Small intestine (tissue), 7 donors: ENCODE results near the gene KANSL1L. TPM values are rescaled to one million over a fixed set of nuclear protein-coding genes. Genes with fewer than 3 reads are reported as not detected.
A peak's percentile ranks its signal among the peaks of the same experiment; 100 is the strongest.
"Not testable (repeated sequence)": the region's sequence is repeated elsewhere in the genome, so short reads cannot be mapped to it uniquely, and the experiment has no call there.

ENCODE experiments used
- DNase-seq, 2 donors: peaks; one replicate each; pipeline versions ENCODE4 v3.0.0 to v3.0.0-alpha.2; 2013
- FAIRE-seq: peaks from 2 replicates; lab custom pipeline; 2012; peaks lifted over from hg19 to GRCh38; lab: Jason Lieb, UNC
- H3K27ac ChIP-seq, 3 donors: one replicate each; pipeline ENCODE4 v1.5.1; 2013; ENCODE audit warnings: low read length in 2 of 3, mild to moderate bottlenecking in 2 of 3, control low read depth in 1 of 3, inconsistent platforms in 1 of 3, low read depth in 1 of 3, moderate library complexity in 1 of 3
- H3K27me3 ChIP-seq, 3 donors: one replicate each; pipeline ENCODE4 v1.6.1; 2013; ENCODE audit warnings: low read length in 3 of 3, inconsistent platforms in 1 of 3; ENCODE audit not compliant: control insufficient read depth in 3 of 3, insufficient read depth in 3 of 3
- H3K36me3 ChIP-seq, 3 donors: one replicate each; pipeline ENCODE4 v1.6.1; 2013; ENCODE audit warnings: low read length in 3 of 3, inconsistent platforms in 1 of 3, low read depth in 1 of 3, mild to moderate bottlenecking in 1 of 3, moderate library complexity in 1 of 3; ENCODE audit not compliant: control insufficient read depth in 3 of 3, insufficient read depth in 2 of 3
- H3K4me1 ChIP-seq, 3 donors: one replicate each; pipeline ENCODE4 v1.6.1; 2013; ENCODE audit warnings: low read length in 2 of 3, inconsistent platforms in 1 of 3, low read depth in 1 of 3, mild to moderate bottlenecking in 1 of 3, moderate library complexity in 1 of 3; ENCODE audit not compliant: control insufficient read depth in 3 of 3, insufficient read depth in 2 of 3
- H3K4me3 ChIP-seq, 3 donors: one replicate each; pipeline ENCODE4 v1.5.1; 2013; ENCODE audit warnings: low read length in 3 of 3, control low read depth in 1 of 3, inconsistent platforms in 1 of 3, low read depth in 1 of 3, mild to moderate bottlenecking in 1 of 3, moderate library complexity in 1 of 3
- H3K9me3 ChIP-seq, 2 donors: one replicate each; pipeline ENCODE4 v1.6.1; 2013; ENCODE audit warnings: low read depth in 1 of 2, low read length in 1 of 2; ENCODE audit not compliant: control insufficient read depth in 2 of 2, insufficient read depth in 1 of 2
- WGBS, 3 donors: extraction: QIAGEN DNeasy Blood & Tissue Kit; methylation state at CpG; one replicate each; pipeline ENCODE4 v1.1.7; 2013; 5-methylcytosine and 5-hydroxymethylcytosine counted together
- polyA plus RNA-seq, 4 donors: library from polyadenylated mRNA; stranded (reverse) in 3 of 4; unstranded in 1 of 4; fragments of 200-250 nt in 3 of 4; fragments of 120-200 nt in 1 of 4; gene quantifications; one replicate each; pipeline versions ENCODE4 v1.2.1 to v1.2.3, GENCODE V29; 2013
- donor health status: healthy with polysubstance abuse.
- donor health status: control.
- donor health status: control.
- donor health status: Bipolar disorder and iron deficiency.
- donor health status: healthy.

Gene KANSL1L
- polyA plus RNA-seq, 4 donors = 1.8 to 22.2 (median 3.0) TPM

DNA sequence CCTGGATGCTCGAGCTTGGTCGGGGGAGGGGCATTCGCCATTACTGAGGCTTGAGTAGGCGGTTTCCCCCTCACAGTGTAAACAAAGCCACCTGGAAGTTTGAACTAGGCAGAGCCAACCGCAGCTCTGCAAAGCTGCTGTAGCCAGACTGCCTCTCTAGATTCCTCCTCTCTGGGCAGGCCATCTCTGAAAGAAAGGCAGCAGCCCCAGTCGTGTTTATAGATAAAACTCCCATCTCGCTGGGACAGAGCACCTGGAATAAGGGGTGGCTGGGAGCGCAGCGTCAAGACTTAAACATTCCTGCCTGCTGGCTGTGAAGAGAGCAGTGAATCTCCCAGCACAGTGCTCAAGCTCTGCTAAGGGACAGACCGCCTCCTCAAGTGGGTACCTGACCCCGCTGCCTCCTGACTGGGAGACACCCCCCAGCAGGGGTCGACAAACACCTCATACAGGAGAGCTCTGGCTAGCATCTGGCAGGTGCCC lies 10.4 kb upstream of the KANSL1L start:
- not testable (repeated sequence) for H3K4me3 ChIP-seq, H3K9me3 ChIP-seq, H3K4me1 ChIP-seq, DNase-seq, H3K36me3 ChIP-seq, H3K27me3 ChIP-seq, FAIRE-seq, H3K27ac ChIP-seq
- WGBS, 3 donors = 42 to 55% (median 50%) methylated on average over 12 of the region's 12 CpGs

DNA sequence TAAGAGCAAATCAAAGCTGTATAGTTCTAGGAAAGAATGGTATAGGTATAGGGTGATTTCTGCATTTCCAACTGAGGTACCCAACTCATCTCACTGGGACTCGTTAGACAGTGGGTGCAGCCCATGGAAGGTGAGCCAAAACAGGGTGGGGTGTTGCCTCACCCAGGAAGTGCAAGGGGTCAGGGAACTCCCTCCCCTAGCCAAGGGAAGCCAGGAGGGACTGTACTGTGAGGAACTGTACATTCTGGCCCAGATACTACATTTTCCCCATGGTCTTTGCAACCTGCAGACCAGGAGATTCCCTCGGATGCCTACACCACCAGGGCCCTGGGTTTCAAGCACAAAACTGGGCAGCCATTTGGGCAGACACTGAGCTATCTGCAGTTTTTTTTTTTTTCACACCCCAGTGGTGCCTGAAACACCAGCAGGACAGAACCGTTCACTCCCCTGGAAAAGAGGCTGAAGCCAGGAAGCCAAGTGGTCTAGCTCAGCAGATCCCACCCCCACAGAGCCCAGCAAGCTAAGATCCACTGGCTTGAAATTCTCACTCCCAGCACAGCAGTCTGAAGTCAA lies 9.9 kb upstream of the KANSL1L start:
- not testable (repeated sequence) for H3K27me3 ChIP-seq, H3K4me3 ChIP-seq, H3K36me3 ChIP-seq, H3K9me3 ChIP-seq, H3K4me1 ChIP-seq, DNase-seq, H3K27ac ChIP-seq, FAIRE-seq
- 53 to 63% (median 56%) methylated on average over 3 of the region's 3 CpGs for WGBS, 3 donors

- WGBS, 3 donors = 92 to 100% (median 97%) methylated on average over 1 of the region's 1 CpG
- Histone ChIP-seq H3K4me3 (no peak overlapping the region), H3K9me3 (peaks cover 0 to 7% of the 10 kb centered on the region in 2 donors), H3K27me3 (no peaks in the 10 kb centered on the region), H3K4me1 (no peaks in the 10 kb centered on the region), H3K36me3 (no peaks in the 10 kb centered on the region), H3K27ac (no peak overlapping the region)
- FAIRE-seq (no peak), DNase-seq (no peak)
Observed at GRCh38 chr2:210180477-210180876, 9.3 kb upstream of the KANSL1L start.

DNA sequence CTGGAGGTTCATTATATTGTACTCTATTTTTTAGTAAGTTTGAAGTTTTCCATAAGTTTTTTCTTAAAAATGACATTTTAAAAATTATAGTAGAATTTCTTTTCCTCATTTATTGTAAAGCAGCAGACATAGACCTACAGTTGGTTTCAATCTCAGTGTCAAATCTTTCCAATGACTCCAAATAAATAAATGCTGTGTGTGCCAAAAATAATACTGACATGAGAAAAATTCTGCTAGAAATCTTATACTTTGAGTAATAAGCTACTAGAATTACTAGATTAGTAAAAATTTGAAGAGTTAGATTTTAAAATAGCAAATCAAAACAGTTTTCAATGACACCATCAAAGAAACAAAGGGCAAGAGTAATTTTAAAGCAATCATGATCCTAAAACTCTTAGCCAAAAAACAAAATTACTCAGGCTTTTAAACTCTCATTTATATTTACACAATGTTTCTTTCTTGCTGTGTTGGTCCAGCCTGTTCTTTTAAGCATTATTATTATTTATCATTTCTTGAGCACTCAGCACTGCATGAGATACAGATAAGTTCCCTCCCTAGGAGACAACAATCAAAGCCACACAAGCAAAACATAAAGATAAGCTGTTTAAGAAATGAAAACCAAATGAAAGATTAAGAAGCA lies 8.3 kb upstream of the KANSL1L start:
- H3K27ac ChIP-seq = no peak overlapping the region
- H3K4me1 ChIP-seq = no peaks in the 10 kb centered on the region

DNA sequence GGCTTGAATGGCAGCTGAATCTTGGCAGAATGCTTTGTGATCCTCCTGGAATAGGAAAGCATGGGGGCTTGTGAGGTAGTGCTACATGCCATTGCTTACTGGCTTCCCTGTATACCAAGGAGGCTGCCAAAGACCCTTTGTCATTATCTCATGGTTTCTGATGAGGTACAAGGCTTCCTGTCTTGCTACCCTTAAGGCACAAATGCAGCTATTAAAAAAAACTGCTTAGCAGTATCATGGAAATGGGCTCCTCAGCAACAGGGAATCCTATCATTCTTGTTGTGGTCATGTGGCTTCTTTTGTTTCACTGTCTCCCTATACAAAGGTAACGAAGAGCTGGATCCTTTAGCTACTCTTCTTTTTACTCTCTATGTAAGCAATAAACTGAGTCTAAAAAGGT lies 6.6 kb upstream of the KANSL1L start:
- no peaks in the 10 kb centered on the region for H3K36me3 ChIP-seq
- DNase-seq (no peak), FAIRE-seq (no peak)
- H3K27me3 ChIP-seq = no peaks in the 10 kb centered on the region
- H3K4me3 ChIP-seq = no peak overlapping the region
- H3K9me3 ChIP-seq = no peaks in the 10 kb centered on the region
- H3K4me1 ChIP-seq = no peaks in the 10 kb centered on the region
- H3K27ac ChIP-seq = no peak overlapping the region
- WGBS, 3 donors = 74 to 94% (median 88%) methylated on average over 1 of the region's 1 CpG

More for the DNA sequence above, 8.3 kb upstream of the KANSL1L start:
- Histone ChIP-seq H3K27me3 (no peaks in the 10 kb centered on the region), H3K9me3 (no peaks in the 10 kb centered on the region), H3K4me3 (no peak overlapping the region), H3K36me3 (no peaks in the 10 kb centered on the region)
- DNase-seq (no peak), FAIRE-seq (no peak)

GRCh38 chr2:210177115-210177514 lies 5.9 kb upstream of the KANSL1L start:
- H3K36me3 ChIP-seq, H3K4me1 ChIP-seq, H3K27me3 ChIP-seq, H3K27ac ChIP-seq, DNase-seq, FAIRE-seq, H3K4me3 ChIP-seq, H3K9me3 ChIP-seq: not testable (repeated sequence)
- WGBS, 3 donors = 97 to 100% (median 98%) methylated on average over 1 of the region's 1 CpG

GRCh38 chr2:210174086-210174485 lies 2.9 kb upstream of the KANSL1L start:
- Histone ChIP-seq H3K27ac (no peak overlapping the region), H3K27me3 (no peaks in the 10 kb centered on the region), H3K4me1 (no peaks in the 10 kb centered on the region), H3K4me3 (no peak overlapping the region), H3K36me3 (no peaks in the 10 kb centered on the region), H3K9me3 (no peaks in the 10 kb centered on the region)
- FAIRE-seq = no peak
- DNase-seq = no peak

DNA sequence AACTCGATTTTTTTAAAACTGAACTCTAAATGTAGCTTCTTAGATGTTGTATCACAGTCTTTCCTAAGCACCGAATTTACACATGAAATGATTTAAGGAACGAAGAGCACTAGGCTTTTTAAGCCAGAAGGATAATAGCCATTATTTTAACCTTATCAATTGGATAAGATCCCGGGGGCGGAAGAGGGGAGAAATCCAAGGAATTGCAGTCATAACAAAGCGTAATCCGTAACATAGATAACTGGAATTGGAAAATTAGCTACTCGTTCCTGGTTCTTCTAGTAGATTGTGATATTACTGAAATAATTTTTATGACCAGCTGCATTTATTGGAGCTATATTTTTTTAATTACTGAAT lies 988 bp upstream of the KANSL1L start:
- Histone ChIP-seq H3K27me3 (no peaks in the 10 kb centered on the region), H3K4me3 (peak overlapping the region; percentile 60 to 78 (median 71)), H3K27ac (peak overlapping the region in 2 of 3 donors; percentile 89 to 93), H3K4me1 (no peaks in the 10 kb centered on the region), H3K9me3 (no peaks in the 10 kb centered on the region), H3K36me3 (no peaks in the 10 kb centered on the region)
- DNase-seq (no peak), FAIRE-seq (no peak)
- 3 to 19% (median 9%) methylated on average over 8 of the region's 8 CpGs for WGBS, 3 donors
